Activated CD8-positive, alpha-beta memory T cell treated with anti-CD3 and anti-CD28 coated beads for 1 hour (primary cell): ENCODE data around the gene HEXA.

ENCODE experiments used
- DNase-seq, 2 donors: peaks; one replicate each; pipeline ENCODE4 v3.0.0-alpha.2; 2020; ENCODE audit warnings: low read depth in 1 of 2; ENCODE audit errors: extremely low read depth in 1 of 2

Gene HEXA

GRCh38 chr15:72377331-72377730 lies 1.5 kb upstream of the HEXA start:
- DNase-seq: no peak

- peak in 1 of 2 donors; percentile 6 for DNase-seq
Observed at GRCh38 chr15:72375501-72375845, 341 bp downstream of the HEXA start.

- DNase-seq: no peak
Observed at GRCh38 chr15:72372361-72372760, 3.5 kb downstream of the HEXA start.

GRCh38 chr15:72369964-72370363 lies 5.8 kb downstream of the HEXA start:
- no peak for DNase-seq

- no peak for DNase-seq
Observed at GRCh38 chr15:72368899-72369298, 6.9 kb downstream of the HEXA start.

GRCh38 chr15:72368325-72368724 lies 7.5 kb downstream of the HEXA start:
- no peak for DNase-seq

GRCh38 chr15:72365844-72366243 lies 10.0 kb downstream of the HEXA start:
- DNase-seq: no peak

GRCh38 chr15:72361176-72361575 lies 14.6 kb downstream of the HEXA start:
- DNase-seq: no peak

- DNase-seq: no peak
Observed at GRCh38 chr15:72358650-72359171, 17.1 kb downstream of the HEXA start.

- DNase-seq: no peak
Observed at GRCh38 chr15:72358121-72358520, 17.7 kb downstream of the HEXA start.

- DNase-seq: no peak
Observed at GRCh38 chr15:72354496-72354895, 21.3 kb downstream of the HEXA start.

- no peak for DNase-seq
Observed at GRCh38 chr15:72353266-72353665, 22.5 kb downstream of the HEXA start.

GRCh38 chr15:72345806-72346205 lies 30.0 kb downstream of the HEXA start:
- DNase-seq: no peak

GRCh38 chr15:72345280-72345679 lies 30.5 kb downstream of the HEXA start:
- no peak for DNase-seq

- DNase-seq: no peak
Observed at GRCh38 chr15:72344602-72345001, 31.2 kb downstream of the HEXA start.

- DNase-seq: no peak
Observed at GRCh38 chr15:72342385-72342784, 33.4 kb downstream of the HEXA start.

GRCh38 chr15:72341361-72341760 lies 34.5 kb downstream of the HEXA start:
- DNase-seq: no peak

GRCh38 chr15:72340366-72340765 lies 35.4 kb downstream of the HEXA start:
- DNase-seq: no peak

- no peak for DNase-seq
Observed at GRCh38 chr15:72339777-72340177, 36.0 kb downstream of the HEXA start.

- DNase-seq: no peak
Observed at GRCh38 chr15:72338617-72339321, 37.0 kb downstream of the HEXA start.

- DNase-seq: no peak
Observed at GRCh38 chr15:72338148-72338547, 37.7 kb downstream of the HEXA start.

GRCh38 chr15:72334842-72335241 lies 41.0 kb downstream of the HEXA start:
- DNase-seq: no peak

GRCh38 chr15:72331021-72331420 lies 44.8 kb downstream of the HEXA start:
- no peak for DNase-seq
